ENCODE results near the gene LRRN2. TPM values are rescaled to one million over a fixed set of nuclear protein-coding genes. Genes with fewer than 3 reads are reported as not detected.

Gene LRRN2
- total and polyA plus RNA-seq, 2 of the 8 experiments (the other 6 are each of a cell fraction or from before 2014, with no cell fraction given): 1.8 to 2.3 TPM

DNA sequence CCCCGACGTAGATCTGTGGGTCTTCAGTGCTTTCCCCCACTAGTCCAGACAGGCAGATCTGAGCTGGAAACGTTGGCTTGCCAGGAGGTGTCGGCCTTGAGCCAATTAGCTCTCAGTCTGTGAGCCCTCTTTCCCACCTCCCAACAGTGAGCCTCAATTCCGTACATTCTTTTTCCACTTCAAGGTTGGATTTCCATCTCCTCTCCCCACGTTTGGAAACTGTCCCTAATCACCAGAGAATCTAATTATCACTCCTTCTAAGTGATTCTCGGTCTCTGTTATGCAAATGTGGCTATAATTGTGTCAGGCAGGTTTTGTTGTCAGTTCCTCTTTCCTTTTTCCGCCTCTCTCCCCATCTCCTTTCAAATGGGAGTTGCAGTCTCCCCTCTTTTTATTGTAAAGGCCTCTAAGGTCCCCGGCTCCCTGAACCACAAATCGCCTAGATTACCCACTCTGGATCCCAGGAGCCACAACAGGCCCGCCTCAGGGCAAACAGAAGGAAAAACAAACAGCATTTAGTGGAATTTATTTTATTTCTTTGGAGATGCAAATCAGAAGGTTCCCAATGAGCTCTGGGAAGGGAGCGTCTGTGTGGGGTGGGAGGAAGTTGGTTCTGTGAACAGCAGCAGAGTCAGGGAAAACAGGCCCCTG lies 29.4 kb upstream of the LRRN2 start:
- Histone ChIP-seq H2BK12ac (ENCODE audit: low read depth, low read length) (peak overlapping the region; percentile 76), H4K20me1 (replicated peaks in 1 of 2; ENCODE audit: control insufficient read depth in 1 of 2, insufficient read depth in 2 of 2, low read length in 2 of 2) (peaks cover 7 to 20% of the 10 kb centered on the region in 2 experiments), H2BK20ac (ENCODE audit: low read length) (peak overlapping the region; percentile 26; the same call in 1 of the 2 replicates), H3K9me3 (ENCODE audit: insufficient read depth in 2 of 2, low read depth in 1 of 2, low read length in 1 of 2) (no peaks in the 10 kb centered on the region), H3K9ac (replicated peaks in 1 of 4; ENCODE audit: extremely low read depth in 1 of 4, low read depth in 3 of 4, low read length in 3 of 4) (no peak overlapping the region), H4K91ac (replicated peaks; ENCODE audit: insufficient read length, low read length) (no peak overlapping the region), H3K4me3 (ENCODE audit: extremely low read depth in 1 of 4, insufficient read depth in 2 of 4, low read depth in 3 of 4, low read length in 4 of 4) (peak overlapping the region in 1 of 4 experiments; percentile 38; a peak in 2 of 8 replicates), H3K79me2 (ENCODE audit: control insufficient read depth in 1 of 2, insufficient read depth in 2 of 2, low read length in 2 of 2) (no peaks in the 10 kb centered on the region), H3K4ac (replicated peaks; ENCODE audit: insufficient read length, low read depth, low read length) (no peak overlapping the region), H2AFZ (ENCODE audit: low read length) (no peak overlapping the region; the same call in 1 of the 2 replicates), H3K4me2 (ENCODE audit: insufficient read depth in 1 of 2, low read depth in 2 of 2, low read length in 2 of 2) (peak overlapping the region; percentile 40 to 60), H2BK15ac (ENCODE audit: low read length) (0 out of 2 replicates have a peak overlapping the region, but pooled peaks have one; percentile 25), H3K56ac (replicated peaks; ENCODE audit: insufficient read length, low read depth, low read length) (no peak overlapping the region), H4K5ac (ENCODE audit: insufficient read length, low read depth, low read length) (no peak overlapping the region), H3K18ac (ENCODE audit: extremely low read depth, low read length) (no peak overlapping the region), H3K27me3 (replicated peaks in 1 of 4; ENCODE audit: control insufficient read depth in 3 of 4, extremely low read depth in 1 of 4, insufficient read depth in 3 of 4, low read length in 3 of 4) (peaks cover 22 to 54% (median 46%) of the 10 kb centered on the region in 4 experiments), H2BK120ac (replicated peaks; ENCODE audit: low read depth, low read length) (no peak overlapping the region), H3K23me2 (ENCODE audit: low read depth, low read length) (peaks cover 2% of the 10 kb centered on the region; the same call in 1 of the 2 replicates), H3K23ac (ENCODE audit: insufficient read length) (no peak overlapping the region), H2BK5ac (ENCODE audit: low read depth, low read length) (no peak overlapping the region), H3K79me1 (ENCODE audit: low read depth, low read length) (no peaks in the 10 kb centered on the region), H3K27ac (ENCODE audit: low read depth, low read length) (no peak overlapping the region), H3K36me3 (ENCODE audit: control insufficient read depth in 2 of 4, insufficient read depth in 4 of 4, low read length in 3 of 4) (no peaks in the 10 kb centered on the region), H3K14ac (ENCODE audit: insufficient read length) (no peak overlapping the region), H3K4me1 (replicated peaks in 1 of 4; ENCODE audit: control insufficient read depth in 3 of 4, insufficient read depth in 4 of 4, low read length in 3 of 4) (peaks cover 12 to 29% (median 20%) of the 10 kb centered on the region in 4 experiments), H4K8ac (ENCODE audit: extremely low read depth, insufficient read depth, low read length) (no peak overlapping the region), H2AK5ac (ENCODE audit: low read depth, low read length) (no peak overlapping the region)
- CTCF ChIA-PET (ENCODE audit: partially characterized antibody): interaction anchor here (0.7 to 8.4 kb wide), 29 partner anchors 9 to 149 kb away, joined by 3 to 35 read pairs (median 4); no protein-coding TSS in a partner anchor
- DNase-seq (ENCODE audit: low read depth in 1 of 2, low spot score in 2 of 2): no peak
- FAIRE-seq: peak; percentile 73
- 11% methylated on average over 11 of the region's 12 CpGs; no CpG with 5 or more reads in 1 of the 2 experiments for WGBS, 2 experiments (ENCODE audit: extremely low coverage in 1 of 2, insufficient coverage in 1 of 2, insufficient read length in 1 of 2, insufficient replicate concordance in 2 of 2, low coverage in 1 of 2, low lambda C conversion rate in 2 of 2, missing lambda C conversion rate in 1 of 2)
- POLR2A ChIA-PET (ENCODE audit: partially characterized antibody): no interaction called here
- no peak for TF ChIP-seq BCL11A (IDR thresholded peaks at IDR 0.05; ENCODE audit: low read depth in 2 of 2, low read length in 2 of 2)
- no peak for TF ChIP-seq MAFK (IDR thresholded peaks at IDR 0.05; ENCODE audit: low read depth, low read length)
- peak; percentile 20; the same call in 1 of the 2 replicates for TF ChIP-seq BACH1 (IDR thresholded peaks at IDR 0.05; ENCODE audit: low read length)
- no peak for TF ChIP-seq RNF2 (IDR thresholded peaks at IDR 0.05; ENCODE audit: borderline replicate concordance, low read depth, low read length, missing control alignments, poor library complexity, severe bottlenecking)
- no peak for TF ChIP-seq RXRA (IDR thresholded peaks at IDR 0.05; ENCODE audit: insufficient read depth, low read depth, low read length)
- peak; percentile 69 to 74 for TF ChIP-seq RAD21 (IDR thresholded peaks at IDR 0.05 in 1 of 2, conservative IDR thresholded peaks at IDR 0.05 in 1 of 2; ENCODE audit: low read depth in 2 of 2, low read length in 2 of 2)
- TF ChIP-seq, protein P1, sequence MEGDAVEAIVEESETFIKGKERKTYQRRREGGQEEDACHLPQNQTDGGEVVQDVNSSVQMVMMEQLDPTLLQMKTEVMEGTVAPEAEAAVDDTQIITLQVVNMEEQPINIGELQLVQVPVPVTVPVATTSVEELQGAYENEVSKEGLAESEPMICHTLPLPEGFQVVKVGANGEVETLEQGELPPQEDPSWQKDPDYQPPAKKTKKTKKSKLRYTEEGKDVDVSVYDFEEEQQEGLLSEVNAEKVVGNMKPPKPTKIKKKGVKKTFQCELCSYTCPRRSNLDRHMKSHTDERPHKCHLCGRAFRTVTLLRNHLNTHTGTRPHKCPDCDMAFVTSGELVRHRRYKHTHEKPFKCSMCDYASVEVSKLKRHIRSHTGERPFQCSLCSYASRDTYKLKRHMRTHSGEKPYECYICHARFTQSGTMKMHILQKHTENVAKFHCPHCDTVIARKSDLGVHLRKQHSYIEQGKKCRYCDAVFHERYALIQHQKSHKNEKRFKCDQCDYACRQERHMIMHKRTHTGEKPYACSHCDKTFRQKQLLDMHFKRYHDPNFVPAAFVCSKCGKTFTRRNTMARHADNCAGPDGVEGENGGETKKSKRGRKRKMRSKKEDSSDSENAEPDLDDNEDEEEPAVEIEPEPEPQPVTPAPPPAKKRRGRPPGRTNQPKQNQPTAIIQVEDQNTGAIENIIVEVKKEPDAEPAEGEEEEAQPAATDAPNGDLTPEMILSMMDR (IDR thresholded peaks at IDR 0.05; ENCODE audit: control extremely low read depth in 1 of 3, insufficient read depth in 1 of 3, low read depth in 1 of 3, low read length in 3 of 3): peak; percentile 55 to 72 (median 65)
- TF ChIP-seq SIRT6 (IDR thresholded peaks at IDR 0.05; ENCODE audit: low read length): no peak
- TF ChIP-seq ASH2L (IDR thresholded peaks at IDR 0.05; ENCODE audit: low read length): peak; percentile 57
